Neural crest cell (in vitro differentiated cells): ENCODE results near the gene KRI1. TPM values are rescaled to one million over a fixed set of nuclear protein-coding genes. Genes with fewer than 3 reads are reported as not detected.

ENCODE experiments used
- DNase-seq: peaks from one replicate; pipeline ENCODE4 v3.0.0; 2021; ENCODE audit warnings: low read depth, mixed read lengths, low spot score
- H3K27ac Mint-ChIP-seq: one replicate; pipeline ENCODE4 v1.8.0; 2021; ENCODE audit warnings: mild to moderate bottlenecking, mixed read lengths; ENCODE audit not compliant: unreplicated experiment
- H3K27me3 Mint-ChIP-seq: 2 replicates; pipeline ENCODE4 v1.8.0; 2021; ENCODE audit warnings: low read depth, mild to moderate bottlenecking, mixed read lengths
- H3K36me3 Mint-ChIP-seq: 2 replicates; pipeline ENCODE4 v1.8.0; 2021; ENCODE audit warnings: low read depth, mild to moderate bottlenecking, mixed read lengths
- H3K4me1 Mint-ChIP-seq: 2 replicates; pipeline ENCODE4 v1.8.0; 2021; ENCODE audit warnings: mixed read lengths
- H3K4me3 Mint-ChIP-seq: one replicate; pipeline ENCODE4 v1.8.0; 2021; ENCODE audit warnings: mild to moderate bottlenecking, mixed read lengths
- H3K9me3 Mint-ChIP-seq: 2 replicates; pipeline ENCODE4 v1.8.0; 2021; ENCODE audit warnings: mixed read lengths
- total RNA-seq: library from RNA; stranded (reverse); gene quantifications from 2 replicates; pipeline ENCODE4 v1.2.1, GENCODE V29; 2021
- TF ChIP-seq, protein P1 (sequence below): fragments of 200-600 bp; sonication (generic); conservative IDR thresholded peaks from 2 replicates; pipeline ENCODE4 v1.5.0; 2021; ENCODE audit warnings: antibody characterized with exemption, mild to moderate bottlenecking

Gene KRI1
- total RNA-seq, 1 donor from 2014 or later: 41.2 TPM

- DNase-seq: no peak
- H3K27me3 Mint-ChIP-seq: peaks cover 49% of the 10 kb centered on the region
- peaks cover 26% of the 10 kb centered on the region for H3K4me1 Mint-ChIP-seq
- H3K9me3 Mint-ChIP-seq: no peaks in the 10 kb centered on the region
- H3K36me3 Mint-ChIP-seq: no peaks in the 10 kb centered on the region
- H3K27ac Mint-ChIP-seq: no peak overlapping the region
- TF ChIP-seq, protein P1, sequence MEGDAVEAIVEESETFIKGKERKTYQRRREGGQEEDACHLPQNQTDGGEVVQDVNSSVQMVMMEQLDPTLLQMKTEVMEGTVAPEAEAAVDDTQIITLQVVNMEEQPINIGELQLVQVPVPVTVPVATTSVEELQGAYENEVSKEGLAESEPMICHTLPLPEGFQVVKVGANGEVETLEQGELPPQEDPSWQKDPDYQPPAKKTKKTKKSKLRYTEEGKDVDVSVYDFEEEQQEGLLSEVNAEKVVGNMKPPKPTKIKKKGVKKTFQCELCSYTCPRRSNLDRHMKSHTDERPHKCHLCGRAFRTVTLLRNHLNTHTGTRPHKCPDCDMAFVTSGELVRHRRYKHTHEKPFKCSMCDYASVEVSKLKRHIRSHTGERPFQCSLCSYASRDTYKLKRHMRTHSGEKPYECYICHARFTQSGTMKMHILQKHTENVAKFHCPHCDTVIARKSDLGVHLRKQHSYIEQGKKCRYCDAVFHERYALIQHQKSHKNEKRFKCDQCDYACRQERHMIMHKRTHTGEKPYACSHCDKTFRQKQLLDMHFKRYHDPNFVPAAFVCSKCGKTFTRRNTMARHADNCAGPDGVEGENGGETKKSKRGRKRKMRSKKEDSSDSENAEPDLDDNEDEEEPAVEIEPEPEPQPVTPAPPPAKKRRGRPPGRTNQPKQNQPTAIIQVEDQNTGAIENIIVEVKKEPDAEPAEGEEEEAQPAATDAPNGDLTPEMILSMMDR: no peak
- peak overlapping the region; percentile 75 for H3K4me3 Mint-ChIP-seq
These were observed 47.9 kb downstream of the KRI1 start for GRCh38 chr19:10517760-10518443.

DNA sequence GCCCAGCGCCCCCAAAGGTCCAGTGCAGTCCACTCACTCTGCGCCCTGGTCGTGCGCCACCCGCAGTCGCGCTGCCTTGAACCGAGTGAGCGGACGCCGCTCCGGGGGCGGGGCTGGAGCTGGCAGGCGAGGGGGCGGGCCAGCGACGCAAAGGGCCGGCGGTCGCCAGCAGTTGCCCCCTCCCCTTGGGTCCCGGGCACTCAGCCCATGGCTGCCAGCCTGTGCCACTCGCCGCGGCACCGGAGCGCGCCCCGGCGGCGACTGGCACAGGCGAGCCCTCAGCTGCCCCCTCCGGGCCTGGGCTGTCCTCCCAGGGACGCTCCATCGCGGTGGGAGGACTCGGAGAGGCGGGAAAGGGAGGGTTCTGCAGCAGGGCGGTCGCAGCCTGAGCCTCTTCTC lies 48.5 kb downstream of the KRI1 start, which contains the start of gene S1PR5:
S1PR5 (minus strand) TSS at position 87 of the 399 bp plus-strand sequence. CDS start 2,436 bp downstream, outside the sequence.
- Mint-ChIP-seq H3K27ac (no peak within 1 kb of the TSS), H3K4me1 (peaks cover 26% of the 10 kb centered on the region), H3K36me3 (no peaks in the 10 kb centered on the region), H3K4me3 (peak within 1 kb of the TSS; percentile 79), H3K9me3 (no peaks in the 10 kb centered on the region), H3K27me3 (peaks cover 49% of the 10 kb centered on the region)
- TF ChIP-seq, protein P1: no peak
- DNase-seq: no peak

DNA sequence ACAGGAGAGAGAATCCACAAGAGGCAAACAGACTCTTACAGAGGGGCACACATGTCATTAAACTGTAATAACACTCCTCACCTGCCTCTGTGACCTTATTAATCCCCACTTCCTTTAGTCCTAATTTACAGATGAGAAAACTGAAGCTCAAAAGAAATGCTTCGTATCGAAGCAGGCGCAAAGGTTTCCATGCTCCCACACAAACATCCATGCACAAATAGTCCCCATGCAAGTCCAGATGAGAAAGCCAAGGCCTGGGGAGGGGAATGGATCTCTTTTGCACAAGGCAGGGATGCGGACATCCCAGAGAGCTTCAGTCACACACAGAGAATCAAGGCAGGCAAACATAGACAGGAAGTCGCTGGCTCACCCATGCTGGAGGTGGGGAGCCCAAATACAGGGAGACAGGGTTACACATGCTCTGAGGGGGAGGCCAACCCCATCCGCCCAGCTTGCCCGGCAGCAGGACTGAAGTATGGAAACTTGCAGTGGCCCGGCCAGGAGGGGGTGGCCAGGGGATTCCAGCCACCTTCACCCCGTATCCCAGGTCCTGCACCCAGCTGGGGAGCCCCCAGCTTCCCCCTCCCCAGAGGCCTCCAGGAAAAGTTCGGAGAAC lies 49.0 kb downstream of the KRI1 start:
- TF ChIP-seq, protein P1: no peak
- H3K4me1 Mint-ChIP-seq: peaks cover 26% of the 10 kb centered on the region
- no peaks in the 10 kb centered on the region for H3K9me3 Mint-ChIP-seq
- DNase-seq: no peak
- no peak overlapping the region for H3K27ac Mint-ChIP-seq
- peaks cover 49% of the 10 kb centered on the region for H3K27me3 Mint-ChIP-seq
- no peaks in the 10 kb centered on the region for H3K36me3 Mint-ChIP-seq
- peak overlapping the region; percentile 79 for H3K4me3 Mint-ChIP-seq

DNA sequence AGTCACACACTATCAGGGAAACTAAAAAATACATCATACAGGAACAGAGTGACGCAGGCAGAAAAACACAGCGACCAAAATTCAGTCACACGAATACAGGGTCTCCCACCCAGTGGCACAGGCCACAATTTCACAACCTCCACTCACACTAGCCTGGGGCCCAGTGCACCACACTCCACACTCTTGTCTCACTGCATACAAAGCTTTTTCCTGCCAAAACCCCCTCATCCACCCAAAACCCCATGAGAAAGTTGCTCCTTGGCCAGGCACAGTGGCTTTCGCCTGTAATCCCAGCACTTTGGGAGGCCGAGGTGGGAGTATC lies 49.8 kb downstream of the KRI1 start:
- H3K27me3 Mint-ChIP-seq: peaks cover 49% of the 10 kb centered on the region
- H3K36me3 Mint-ChIP-seq: no peaks in the 10 kb centered on the region
- H3K27ac Mint-ChIP-seq: no peak overlapping the region
- peaks cover 26% of the 10 kb centered on the region for H3K4me1 Mint-ChIP-seq
- no peak for DNase-seq
- no peaks in the 10 kb centered on the region for H3K9me3 Mint-ChIP-seq
- TF ChIP-seq, protein P1: no peak
- peak overlapping the region; percentile 3 for H3K4me3 Mint-ChIP-seq

DNA sequence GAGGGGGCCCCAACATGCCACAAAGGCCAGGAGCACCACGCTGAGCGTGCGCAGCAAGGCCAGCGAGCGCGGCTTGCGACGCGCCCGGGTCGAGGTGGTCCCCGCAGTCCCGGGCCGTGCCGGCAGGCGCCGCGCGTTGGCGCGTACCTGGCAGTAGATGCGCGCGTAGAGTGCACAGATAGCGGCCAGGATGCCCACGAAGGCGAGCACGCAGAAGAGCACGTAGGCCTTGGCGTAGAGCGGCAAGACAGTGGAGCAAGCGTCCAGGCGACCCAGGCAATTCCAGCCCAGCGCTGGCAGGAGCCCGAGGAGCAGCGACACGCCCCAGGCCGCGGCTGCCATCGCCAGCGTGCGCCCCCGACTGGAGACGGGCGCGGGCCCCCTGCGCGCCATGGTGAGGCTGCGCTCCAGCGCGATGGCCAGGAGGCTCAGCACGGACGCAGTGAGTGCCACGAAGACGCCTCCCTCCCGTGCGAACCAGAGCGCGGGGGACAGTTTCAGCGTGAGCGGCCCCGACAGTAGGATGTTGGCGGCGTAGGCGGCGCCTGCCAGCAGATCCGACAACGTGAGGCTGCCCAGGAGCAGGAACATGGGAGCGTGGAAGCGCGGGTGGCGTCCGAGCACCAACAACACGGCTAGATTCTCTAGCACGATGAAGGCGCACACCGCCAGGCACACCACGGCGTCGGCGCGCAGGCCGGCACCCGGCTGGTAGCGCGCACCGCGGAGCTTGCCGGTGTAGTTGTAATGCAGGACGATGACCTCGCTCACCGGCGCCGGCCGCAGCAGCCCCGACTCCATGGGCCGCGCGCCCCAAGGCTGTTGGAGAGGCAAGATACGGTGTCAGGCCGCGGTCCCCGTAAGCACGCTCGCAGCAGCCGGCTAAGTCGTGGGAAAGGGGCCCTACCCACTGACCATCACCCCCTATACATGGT lies 51.3 kb downstream of the KRI1 start:
- Mint-ChIP-seq H3K27ac (no peak overlapping the region), H3K4me1 (peaks cover 24% of the 10 kb centered on the region), H3K9me3 (no peaks in the 10 kb centered on the region), H3K4me3 (no peak overlapping the region), H3K27me3 (peaks cover 42% of the 10 kb centered on the region), H3K36me3 (no peaks in the 10 kb centered on the region)
- no peak for DNase-seq
- TF ChIP-seq, protein P1: no peak
